HepG2 (cell line): ENCODE measurements around the gene BRD1. TPM values are rescaled to one million over a fixed set of nuclear protein-coding genes. Genes with fewer than 3 reads are reported as not detected.

ENCODE experiments used
- ATAC-seq: fragments of 200-7000 bp; cut with Tn5 transposase; 3 replicates; pipeline ENCODE4 v1.9.1; 2020; ENCODE audit warnings: mild to moderate bottlenecking, moderate library complexity
- Bru-seq: library from RNA; stranded (reverse); fragments of 400-500 nt; gene quantifications from one replicate; lab custom pipeline; 2021; lab: Mats Ljungman, UMichigan
- BruChase-seq, 2 experiments: library from RNA; stranded (reverse); fragments of 400-500 nt; gene quantifications; one replicate each; lab custom pipeline; 2021; lab: Mats Ljungman, UMichigan
- BruUV-seq: library from RNA; stranded (reverse); fragments of 400-500 nt; replicated peaks from 2 replicates; lab custom pipeline; 2021; lab: Mats Ljungman, UMichigan
- CTCF ChIA-PET: fragments of 300-600 bp; formaldehyde crosslinking; extraction: SDS; loops from one replicate; lab custom pipeline; 2021; ENCODE audit warnings: low total read pairs, inconsistent platforms, low intra/inter-chr PET ratio; lab: Yijun Ruan, JAX
- POLR2A ChIA-PET: fragments of 350-600 bp; sonication (Branson Sonifier 250); formaldehyde crosslinking; loops from one replicate; lab custom pipeline; 2020; ENCODE audit warnings: antibody characterized with exemption, inconsistent platforms; lab: Yijun Ruan, JAX
- DNase-seq: peaks from one replicate; pipeline ENCODE4 v3.0.0-alpha.2; 2015; ENCODE audit warnings: low spot score
- FAIRE-seq: peaks from 3 replicates; lab custom pipeline; 2011; peaks lifted over from hg19 to GRCh38; lab: Jason Lieb, UNC
- H2AFZ ChIP-seq: one replicate; pipeline ENCODE4 v1.6.1; 2011; ENCODE audit warnings: low read length, inconsistent platforms
- H3K27ac ChIP-seq: fragments of 300-600 bp; 3 replicates; pipeline ENCODE4 v1.8.0; 2011; ENCODE audit warnings: mixed run types, mild to moderate bottlenecking, mixed read lengths, low read length, inconsistent platforms; ENCODE audit not compliant: insufficient read depth; ENCODE audit errors: extremely low read length
- H3K27me3 ChIP-seq, 2 experiments: fragments of 200-600 bp in 1 of 2; 2 replicates in 1 of 2; 3 replicates in 1 of 2; pipeline versions ENCODE4 v1.6.0 to v1.8.0; 2011; ENCODE audit warnings: low read length in 2 of 2, mild to moderate bottlenecking in 2 of 2, moderate library complexity in 2 of 2, inconsistent platforms in 1 of 2; ENCODE audit not compliant: insufficient read depth in 2 of 2, control insufficient read depth in 1 of 2
- H3K36me3 ChIP-seq, 2 experiments: fragments of 200-600 bp in 1 of 2; replicated peaks in 1 of 2; 2 replicates in 1 of 2; 3 replicates in 1 of 2; pipeline versions ENCODE4 v1.5.1 to v1.8.0; 2011; ENCODE audit warnings: low read length in 2 of 2, inconsistent platforms in 1 of 2; ENCODE audit not compliant: insufficient read depth in 2 of 2, control insufficient read depth in 1 of 2
- H3K4me1 ChIP-seq: 2 replicates; pipeline ENCODE4 v1.5.1; 2012; ENCODE audit warnings: low read length, inconsistent platforms; ENCODE audit not compliant: insufficient read depth
- H3K4me2 ChIP-seq: 2 replicates; pipeline ENCODE4 v1.6.0; 2011; ENCODE audit warnings: low read depth, low read length, inconsistent platforms
- H3K4me3 ChIP-seq, 3 experiments: fragments of 200-600 bp in 1 of 3; sonication (generic), shearing (Covaris generic) in 1 of 3; replicated peaks in 1 of 3; 2 replicates each; pipeline ENCODE4 v1.5.1; 2011 to 2016; ENCODE audit warnings: low read length in 3 of 3, inconsistent platforms in 2 of 3, low read depth in 2 of 3, mild to moderate bottlenecking in 2 of 3, control low read depth in 1 of 3, mixed read lengths in 1 of 3; ENCODE audit not compliant: insufficient read depth in 1 of 3
- H3K79me2 ChIP-seq: one replicate; pipeline ENCODE4 v1.6.1; 2011; ENCODE audit warnings: low read length, inconsistent platforms; ENCODE audit not compliant: insufficient read depth
- H3K9ac ChIP-seq: 2 replicates; pipeline ENCODE4 v1.6.0; 2011; ENCODE audit warnings: mild to moderate bottlenecking, low read depth, low read length, inconsistent platforms; ENCODE audit not compliant: insufficient read depth
- H3K9me3 ChIP-seq: 2 replicates; pipeline ENCODE4 v1.5.1; 2012; ENCODE audit warnings: mild to moderate bottlenecking, low read length
- H4K20me1 ChIP-seq: 2 replicates; pipeline ENCODE4 v1.6.0; 2011; ENCODE audit warnings: inconsistent platforms, mild to moderate bottlenecking, low read length, moderate library complexity; ENCODE audit not compliant: insufficient read depth
- ATF7-NPFF ChIP-seq: sonication (generic); formaldehyde crosslinking; IDR thresholded peaks from 2 replicates; pipeline ENCODE4 v1.8.1; 2023; ENCODE audit warnings: mild to moderate bottlenecking, low read depth, missing genetic modification reagents, moderate library complexity
- GMEB1 ChIP-seq: sonication (generic); formaldehyde crosslinking; IDR thresholded peaks from 2 replicates; pipeline ENCODE4 v1.5.1; 2020; ENCODE audit warnings: missing genetic modification reagents, mild to moderate bottlenecking, borderline replicate concordance
- HNRNPLL ChIP-seq: fragments of 200-400 bp; formaldehyde crosslinking; IDR thresholded peaks from 2 replicates; pipeline ENCODE4 v1.6.1; 2017; ENCODE audit warnings: mild to moderate bottlenecking, low read depth, low read length; ENCODE audit not compliant: poor library complexity, severe bottlenecking
- JUND ChIP-seq: sonication (generic); formaldehyde crosslinking; IDR thresholded peaks from 2 replicates; pipeline ENCODE4 v1.8.0; 2022; ENCODE audit warnings: mild to moderate bottlenecking, missing genetic modification reagents
- MEIS1 ChIP-seq: sonication (generic); formaldehyde crosslinking; IDR thresholded peaks from 2 replicates; pipeline ENCODE4 v1.9.0; 2021; ENCODE audit warnings: mild to moderate bottlenecking, missing genetic modification reagents, moderate library complexity, borderline replicate concordance
- MLXIP ChIP-seq: sonication (generic); formaldehyde crosslinking; IDR thresholded peaks from 2 replicates; pipeline ENCODE4 v1.9.0; 2021; ENCODE audit warnings: missing genetic modification reagents, borderline replicate concordance
- MXI1 ChIP-seq: IDR thresholded peaks from 3 replicates; pipeline ENCODE4 v1.6.1; 2012; ENCODE audit warnings: low read depth, low read length, inconsistent platforms, borderline replicate concordance
- POLR2A ChIP-seq, 2 experiments: IDR thresholded peaks; 2 replicates each; pipeline ENCODE4 v1.6.1; 2011; ENCODE audit warnings: low read depth in 2 of 2, low read length in 2 of 2, mild to moderate bottlenecking in 1 of 2, moderate library complexity in 1 of 2; ENCODE audit not compliant: insufficient read depth in 1 of 2
- RXRB ChIP-seq: IDR thresholded peaks from 2 replicates; pipeline ENCODE4 v1.6.1; 2016; ENCODE audit warnings: borderline replicate concordance, missing genetic modification reagents, missing compliant biosample characterization
- SAP130 ChIP-seq: IDR thresholded peaks from 2 replicates; pipeline ENCODE4 v1.6.1; 2016; ENCODE audit warnings: low read depth
- STAT5B ChIP-seq: sonication (generic); formaldehyde crosslinking; IDR thresholded peaks from 2 replicates; pipeline ENCODE4 v1.4.0; 2020; ENCODE audit warnings: missing genetic modification reagents
- ZNF788 ChIP-seq: sonication (generic); formaldehyde crosslinking; IDR thresholded peaks from 2 replicates; pipeline ENCODE4 v1.5.0; 2020; ENCODE audit warnings: mild to moderate bottlenecking, missing genetic modification reagents, borderline replicate concordance
- WGBS: methylation state at CpG from one replicate; pipeline ENCODE4 v1.1.6; 2017; ENCODE audit warnings: low lambda C conversion rate; 5-methylcytosine and 5-hydroxymethylcytosine counted together
- in situ Hi-C: cut with HindIII; loops from 2 replicates; pipeline ENCODE4 v1.10.0; 2017; ENCODE audit warnings: low pct_unique_long_range_greater_than_20kb; ENCODE audit not compliant: extremely low pct_ligation_motif_present
- intact Hi-C: fragments of 100-400 bp; cut with micrococcal nuclease; formaldehyde crosslinking; loops from one replicate; pipeline ENCODE4 v1.10.0; 2022; ENCODE audit not compliant: unreplicated experiment
- long read RNA-seq, 2 experiments: library from RNA in 1 of 2; library from polyadenylated mRNA in 1 of 2; stranded (forward) in 1 of 2; unstranded in 1 of 2; transcript quantifications; one replicate each; pipeline ENCODE4 v2.0.0, GENCODE V29; 2019 to 2022
- polyA minus RNA-seq, 3 experiments: library from RNA; depleted of rRNA, polyadenylated mRNA; stranded (reverse); fragments of >200 nt; gene quantifications; 2 replicates each; pipeline ENCODE4 v1.2.3, GENCODE V29; 2011; ENCODE audit warnings: low replicate concordance in 1 of 3
- polyA plus RNA-seq, 8 experiments: library from polyadenylated mRNA; depleted of rRNA in 3 of 8; stranded (reverse) in 7 of 8; unstranded in 1 of 8; fragments of >200 nt; fragmentation: Illumina TruSeq in 4 of 8; extraction: Trizol in 4 of 8; gene quantifications; 2 replicates each; pipeline versions ENCODE4 v1.2.1 to v1.2.3, GENCODE V29; 2011 to 2016; ENCODE audit warnings: low read depth in 4 of 8, missing spikeins in 1 of 8, mixed read lengths in 1 of 8; ENCODE audit not compliant: insufficient read depth in 1 of 8
- total RNA-seq, 5 experiments: library from RNA; depleted of rRNA; stranded (reverse); fragments of >200 nt; fragmentation: Illumina TruSeq; extraction: Trizol; gene quantifications; 2 replicates each; pipeline ENCODE4 v1.2.3, GENCODE V29; 2016; ENCODE audit warnings: low read depth in 1 of 5

The BRD1 gene
- total RNA-seq (2016; rRNA removed; fragmentation: Illumina TruSeq; extraction: Trizol) (6.6 and 12.0 TPM in 2 replicates), polyA plus RNA-seq (2011; rRNA removed) (5.1 and 6.4 TPM in 2 replicates), polyA minus RNA-seq (2011; rRNA and poly(A)+ RNA removed; ENCODE audit: low replicate concordance) (4.2 and 8.4 TPM in 2 replicates), Bru-seq, nascent RNA (percentile 80 among the genes with signal in this experiment), BruChase-seq, experiment 1, labeled RNA remaining after a 6-hour chase (percentile 90 among the genes with signal in this experiment), BruChase-seq, experiment 2, labeled RNA remaining after a 2-hour chase (percentile 88 among the genes with signal in this experiment)
- total RNA-seq (2016; cell fraction: cytosol; rRNA removed; fragmentation: Illumina TruSeq; extraction: Trizol; ENCODE audit: low read depth): 6.1 and 7.5 TPM in 2 replicates
- total RNA-seq (2016; cell fraction: insoluble cytoplasmic fraction; rRNA removed; fragmentation: Illumina TruSeq; extraction: Trizol): 6.3 and 13.3 TPM in 2 replicates
- 6.7 and 8.2 TPM in 2 replicates for total RNA-seq (2016; cell fraction: membrane; rRNA removed; fragmentation: Illumina TruSeq; extraction: Trizol)
- total RNA-seq (2016; cell fraction: nucleus; rRNA removed; fragmentation: Illumina TruSeq; extraction: Trizol): 14.2 and 15.7 TPM in 2 replicates
- polyA plus RNA-seq (2011; cell fraction: cytosol; rRNA removed): 3.8 and 3.9 TPM in 2 replicates
- 29.0 and 31.0 TPM in 2 replicates for polyA plus RNA-seq (2011; cell fraction: nucleus; rRNA removed)
- 14.8 and 16.2 TPM in 2 replicates for polyA plus RNA-seq (2012)
- 0.67 and 0.95 TPM in 2 replicates for polyA plus RNA-seq (2016; cell fraction: cytosol; fragmentation: Illumina TruSeq; extraction: Trizol; ENCODE audit: low read depth)
- polyA plus RNA-seq (2016; cell fraction: insoluble cytoplasmic fraction; fragmentation: Illumina TruSeq; extraction: Trizol; ENCODE audit: low read depth): 8.8 and 10.0 TPM in 2 replicates
- polyA plus RNA-seq (2016; cell fraction: membrane; fragmentation: Illumina TruSeq; extraction: Trizol; ENCODE audit: low read depth): 2.6 and 3.2 TPM in 2 replicates
- 28.8 and 30.8 TPM in 2 replicates for polyA plus RNA-seq (2016; cell fraction: nucleus; fragmentation: Illumina TruSeq; extraction: Trizol; ENCODE audit: insufficient read depth, low read depth)
- polyA minus RNA-seq (2011; cell fraction: cytosol; rRNA and poly(A)+ RNA removed): 7.6 and 8.3 TPM in 2 replicates
- polyA minus RNA-seq (2011; cell fraction: nucleus; rRNA and poly(A)+ RNA removed): 29.1 and 32.0 TPM in 2 replicates
- long read RNA-seq, experiment 1, partial matches to known transcripts: 7 of 8 reads
- long read RNA-seq, experiment 1, other reads (novel, unspliced or antisense): 1 of 8 reads
- long read RNA-seq, experiment 2, full-length matches to known transcripts: 3 of 28 reads
- long read RNA-seq, experiment 2, partial matches to known transcripts: 6 of 28 reads
- long read RNA-seq, experiment 2, other reads (novel, unspliced or antisense): 19 of 28 reads

GRCh38 chr22:49827853-49828598 is at the start of gene BRD1:
Gene BRD1 (minus strand): TSS chr22:49827873. CDS start chr22:49824317, 3,556 bp downstream.
- peaks cover 8 to 13% of the 10 kb centered on the region in 2 experiments; a peak in 4 of 5 replicates for H3K36me3 ChIP-seq
- DNase-seq (no peak), FAIRE-seq (no peak), ATAC-seq (peak; percentile 56)
- ChIA-PET CTCF (interaction anchor here (0.7 kb wide), 1 partner anchor 102 kb away, joined by 3 read pairs; no protein-coding TSS in a partner anchor), POLR2A (no interaction called here)
- in situ Hi-C loops: no loop called here
- no peaks in the 10 kb centered on the region for H3K9me3 ChIP-seq
- H3K4me1 ChIP-seq: peaks cover 37% of the 10 kb centered on the region
- H3K4me2 ChIP-seq: peak within 1 kb of the TSS; percentile 95
- intact Hi-C loops: no loop called here
- peaks cover 0 to 9% of the 10 kb centered on the region in 2 experiments; a peak in 2 of 5 replicates for H3K27me3 ChIP-seq
- no TSS peak for BruUV-seq
- peaks cover 27% of the 10 kb centered on the region for H4K20me1 ChIP-seq
- peaks cover 40% of the 10 kb centered on the region for H3K79me2 ChIP-seq
- 25% methylated on average over 32 of the region's 54 CpGs for WGBS
- peak within 1 kb of the TSS; percentile 62 for H3K27ac ChIP-seq
- H3K4me3 ChIP-seq: peak within 1 kb of the TSS; percentile 87 to 99 (median 96)
- H2AFZ ChIP-seq: no peak within 1 kb of the TSS
- peak within 1 kb of the TSS; percentile 89 for H3K9ac ChIP-seq
- TF ChIP-seq MLXIP (no peak), GMEB1 (CRISPR knock-in tag) (peak; percentile 29; the same call in 1 of the 2 replicates), POLR2A (IDR thresholded peaks at IDR 0.05; ENCODE audit: insufficient read depth in 1 of 2, low read depth in 2 of 2, low read length in 2 of 2) (0 out of 4 replicates have a peak, but pooled peaks of 1 of the 2 experiments have one; percentile 36), HNRNPLL (peak; percentile 15), ZNF788 (peak; percentile 29; the same call in 1 of the 2 replicates), STAT5B (CRISPR knock-in tag) (no peak), SAP130 (CRISPR knock-in tag) (peak; percentile 29; the same call in 1 of the 2 replicates), JUND (CRISPR knock-in tag) (no peak), MXI1 (0 out of 3 replicates have a peak, but pooled peaks have one; percentile 24), ATF7-NPFF (CRISPR knock-in tag) (0 out of 2 replicates have a peak, but pooled peaks have one; percentile 10), MEIS1 (CRISPR knock-in tag) (no peak), RXRB (CRISPR knock-in tag) (no peak)
